BLaER1 (cell line): Measurements from ENCODE around the gene ELP2.
"Not testable (repeated sequence)": the region's sequence is repeated elsewhere in the genome, so short reads cannot be mapped to it uniquely, and the experiment has no call there.

Experiments used
- H3K27ac ChIP-seq: shearing (Covaris generic); formaldehyde crosslinking; 2 replicates; pipeline ENCODE4 v1.8.1; 2022
- H3K27me3 ChIP-seq: shearing (Covaris generic); formaldehyde crosslinking; 2 replicates; pipeline ENCODE4 v1.8.1; 2022
- H3K36me3 ChIP-seq: shearing (Covaris generic); formaldehyde crosslinking; 2 replicates; pipeline ENCODE4 v1.8.1; 2022
- H3K4me1 ChIP-seq: shearing (Covaris generic); formaldehyde crosslinking; 2 replicates; pipeline ENCODE4 v1.8.1; 2022
- H3K4me2 ChIP-seq: shearing (Covaris generic); formaldehyde crosslinking; 2 replicates; pipeline ENCODE4 v1.8.1; 2022
- H3K4me3 ChIP-seq: shearing (Covaris generic); formaldehyde crosslinking; 2 replicates; pipeline ENCODE4 v1.8.1; 2022
- H3K9ac ChIP-seq: shearing (Covaris generic); formaldehyde crosslinking; 2 replicates; pipeline ENCODE4 v1.8.1; 2022
- H3K9me3 ChIP-seq: shearing (Covaris generic); formaldehyde crosslinking; 2 replicates; pipeline ENCODE4 v1.8.1; 2022
- H4K20me1 ChIP-seq: shearing (Covaris generic); formaldehyde crosslinking; 2 replicates; pipeline ENCODE4 v1.8.1; 2022
- Cebpa-rat ChIP-seq: shearing (Covaris generic); IDR thresholded peaks from 2 replicates; pipeline ENCODE4 v1.8.1; 2022

The ELP2 gene

GRCh38 chr18:36153771-36154170 is 24.1 kb downstream of the ELP2 start:
- peaks cover 100% of the 10 kb centered on the region for H3K36me3 ChIP-seq
- no peak overlapping the region for H3K9ac ChIP-seq
- H4K20me1 ChIP-seq, result peaks cover 37% of the 10 kb centered on the region
- H3K4me3 ChIP-seq, result no peak overlapping the region
- no peaks in the 10 kb centered on the region for H3K27me3 ChIP-seq
- peaks cover 9% of the 10 kb centered on the region; the same call in 1 of the 2 replicates for H3K4me1 ChIP-seq
- no peak overlapping the region for H3K27ac ChIP-seq
- TF ChIP-seq Cebpa-rat, result no peak
- H3K9me3 ChIP-seq, result no peaks in the 10 kb centered on the region
- no peak overlapping the region for H3K4me2 ChIP-seq

DNA sequence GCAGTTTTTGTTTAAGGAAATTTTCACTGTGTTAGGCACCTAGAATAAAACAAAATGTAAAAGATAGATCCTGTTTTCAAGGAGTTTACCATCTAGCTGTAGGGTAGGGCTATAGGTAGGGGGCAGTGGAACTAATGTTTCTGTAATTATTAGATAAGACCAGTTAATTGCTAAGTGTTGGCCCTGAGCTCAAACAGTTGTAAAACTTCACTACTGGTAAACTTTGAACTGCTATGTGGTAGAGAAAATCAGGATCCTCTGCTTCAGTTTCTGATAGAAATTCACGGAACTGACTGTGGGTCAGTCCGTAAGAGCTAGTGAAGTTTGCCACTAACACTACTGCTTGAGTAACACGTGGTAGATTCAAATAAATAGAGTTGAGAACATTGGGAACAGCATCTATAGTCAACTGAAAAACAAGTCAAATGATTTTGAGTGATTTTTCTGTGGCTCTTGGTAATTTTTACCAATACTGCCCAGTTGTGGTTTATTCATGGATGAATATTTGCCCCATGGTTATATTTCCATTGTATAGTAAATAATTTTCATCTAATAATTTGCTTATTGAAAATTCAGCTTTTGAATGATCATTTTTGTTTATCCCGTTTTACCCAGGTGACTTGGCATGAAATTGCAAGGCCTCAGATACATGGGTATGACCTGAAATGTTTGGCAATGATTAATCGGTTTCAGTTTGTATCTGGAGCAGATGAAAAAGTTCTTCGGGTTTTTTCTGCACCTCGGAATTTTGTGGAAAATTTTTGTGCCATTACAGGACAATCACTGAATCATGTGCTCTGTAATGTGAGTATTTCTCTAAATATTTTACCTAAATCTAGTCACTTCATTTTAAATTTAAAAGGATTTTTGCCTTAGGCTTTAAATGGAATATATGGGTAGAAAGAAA is 26.4 kb downstream of the ELP2 start:
- Histone ChIP-seq H3K4me3 (no peak overlapping the region), H3K27me3 (no peaks in the 10 kb centered on the region), H3K4me1 (no peaks in the 10 kb centered on the region), H4K20me1 (peaks cover 41% of the 10 kb centered on the region), H3K9me3 (no peaks in the 10 kb centered on the region), H3K36me3 (peaks cover 100% of the 10 kb centered on the region), H3K4me2 (no peak overlapping the region), H3K27ac (no peak overlapping the region), H3K9ac (no peak overlapping the region)
- TF ChIP-seq Cebpa-rat, result no peak

- Histone ChIP-seq H3K27me3 (no peaks in the 10 kb centered on the region), H3K27ac (no peak overlapping the region), H3K4me1 (no peaks in the 10 kb centered on the region), H3K4me3 (no peak overlapping the region), H3K4me2 (no peak overlapping the region), H4K20me1 (peaks cover 40% of the 10 kb centered on the region), H3K36me3 (peaks cover 100% of the 10 kb centered on the region), H3K9ac (no peak overlapping the region), H3K9me3 (no peaks in the 10 kb centered on the region)
- no peak for TF ChIP-seq Cebpa-rat
These were observed 27.7 kb downstream of the ELP2 start for GRCh38 chr18:36157441-36157840.

DNA sequence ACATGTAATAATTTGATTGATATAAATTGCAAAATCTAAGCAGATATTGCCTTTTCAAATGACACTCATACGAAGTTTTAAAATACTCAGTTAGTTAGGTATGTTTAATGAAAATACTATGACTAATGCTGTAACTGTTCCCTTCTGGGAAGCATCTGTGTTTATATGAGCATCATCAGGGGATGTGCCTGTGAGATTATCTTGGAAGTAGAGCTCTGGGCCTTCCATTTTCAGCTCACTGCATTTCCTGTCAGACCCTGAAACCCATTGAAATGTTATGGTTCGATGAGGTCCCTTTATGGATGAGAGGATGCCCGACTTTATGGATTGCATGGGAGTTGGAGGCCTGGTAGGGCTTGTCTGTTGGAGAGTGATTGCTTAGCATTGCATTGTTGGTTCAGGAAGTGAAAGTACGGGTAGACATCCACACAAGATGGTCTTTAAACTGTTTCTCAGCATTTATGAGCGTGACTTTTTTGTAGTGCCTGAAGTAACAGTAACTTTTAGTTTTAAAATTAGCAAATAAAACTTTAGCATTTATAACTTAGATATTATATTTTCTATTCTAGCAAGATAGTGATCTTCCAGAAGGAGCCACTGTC is 28.7 kb downstream of the ELP2 start:
- TF ChIP-seq Cebpa-rat, result no peak
- Histone ChIP-seq H3K27me3 (no peaks in the 10 kb centered on the region), H3K4me2 (no peak overlapping the region), H3K4me1 (no peaks in the 10 kb centered on the region), H4K20me1 (peaks cover 34% of the 10 kb centered on the region), H3K9ac (no peak overlapping the region), H3K27ac (no peak overlapping the region), H3K36me3 (peaks cover 100% of the 10 kb centered on the region), H3K9me3 (no peaks in the 10 kb centered on the region), H3K4me3 (no peak overlapping the region)

- no peak overlapping the region for H3K27ac ChIP-seq
- H3K27me3 ChIP-seq, result no peaks in the 10 kb centered on the region
- no peaks in the 10 kb centered on the region for H3K9me3 ChIP-seq
- TF ChIP-seq Cebpa-rat, result no peak
- H4K20me1 ChIP-seq, result peaks cover 32% of the 10 kb centered on the region
- H3K4me1 ChIP-seq, result no peaks in the 10 kb centered on the region
- H3K4me3 ChIP-seq, result no peak overlapping the region
- peaks cover 100% of the 10 kb centered on the region for H3K36me3 ChIP-seq
- no peak overlapping the region for H3K9ac ChIP-seq
- H3K4me2 ChIP-seq, result no peak overlapping the region
These were observed 31.3 kb downstream of the ELP2 start for GRCh38 chr18:36160959-36161371.

DNA sequence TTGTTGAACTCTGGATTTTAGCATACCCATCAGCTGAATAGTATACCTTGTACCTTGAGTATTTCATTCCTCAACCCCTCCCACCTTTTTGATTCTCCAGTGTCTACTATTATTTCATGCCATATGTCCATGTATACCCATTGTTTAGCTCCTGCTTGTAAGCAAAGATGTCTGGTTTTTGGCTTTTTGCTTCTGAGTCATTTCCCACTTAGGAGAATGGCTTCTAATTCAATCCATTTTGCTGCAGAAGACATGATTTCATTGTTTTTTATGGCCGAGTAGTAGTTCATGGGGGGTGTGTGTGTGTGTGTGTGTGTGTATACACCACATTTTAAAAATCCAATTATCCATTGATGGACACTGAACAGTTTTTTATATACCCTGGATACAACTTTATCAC is 33.3 kb downstream of the ELP2 start:
- Histone ChIP-seq H4K20me1 (peaks cover 24% of the 10 kb centered on the region; the same call in 1 of the 2 replicates), H3K27ac (no peak overlapping the region), H3K9ac (no peak overlapping the region), H3K27me3 (no peaks in the 10 kb centered on the region), H3K4me1 (no peaks in the 10 kb centered on the region), H3K4me3 (no peak overlapping the region), H3K4me2 (no peak overlapping the region), H3K9me3 (no peaks in the 10 kb centered on the region; the same call in 1 of the 2 replicates), H3K36me3 (peaks cover 100% of the 10 kb centered on the region)
- TF ChIP-seq Cebpa-rat, result no peak

GRCh38 chr18:36167692-36168218 is 38.1 kb downstream of the ELP2 start:
- no peak for TF ChIP-seq Cebpa-rat
- Histone ChIP-seq H3K27me3 (no peaks in the 10 kb centered on the region), H3K4me1 (no peaks in the 10 kb centered on the region), H3K27ac (no peak overlapping the region), H3K36me3 (peaks cover 100% of the 10 kb centered on the region), H3K9me3 (no peaks in the 10 kb centered on the region; the same call in 1 of the 2 replicates), H3K4me2 (no peak overlapping the region), H3K9ac (no peak overlapping the region), H4K20me1 (no peaks in the 10 kb centered on the region), H3K4me3 (no peak overlapping the region)

- not testable (repeated sequence) for H3K27ac ChIP-seq, H3K9ac ChIP-seq, H3K4me3 ChIP-seq, H3K9me3 ChIP-seq, H3K4me1 ChIP-seq, H4K20me1 ChIP-seq, H3K27me3 ChIP-seq, H3K4me2 ChIP-seq
- peaks cover 99% of the 10 kb centered on the region for H3K36me3 ChIP-seq
These were observed 38.6 kb downstream of the ELP2 start for GRCh38 chr18:36168296-36168695.

GRCh38 chr18:36169938-36170337 is 40.2 kb downstream of the ELP2 start:
- no peak overlapping the region for H3K4me2 ChIP-seq
- H3K4me3 ChIP-seq, result no peak overlapping the region
- no peaks in the 10 kb centered on the region for H3K27me3 ChIP-seq
- peaks cover 96% of the 10 kb centered on the region for H3K36me3 ChIP-seq
- H4K20me1 ChIP-seq, result no peaks in the 10 kb centered on the region
- no peaks in the 10 kb centered on the region; the same call in 1 of the 2 replicates for H3K9me3 ChIP-seq
- no peak overlapping the region for H3K27ac ChIP-seq
- H3K4me1 ChIP-seq, result no peaks in the 10 kb centered on the region
- no peak overlapping the region for H3K9ac ChIP-seq
- TF ChIP-seq Cebpa-rat, result no peak

GRCh38 chr18:36175481-36175880 is 45.8 kb downstream of the ELP2 start:
- Histone ChIP-seq H3K4me2 (no peak overlapping the region), H3K4me3 (no peak overlapping the region), H3K4me1 (no peaks in the 10 kb centered on the region; the same call in 1 of the 2 replicates), H3K27ac (no peak overlapping the region), H3K9ac (no peak overlapping the region), H3K27me3 (no peaks in the 10 kb centered on the region), H4K20me1 (no peaks in the 10 kb centered on the region), H3K36me3 (peaks cover 73% of the 10 kb centered on the region), H3K9me3 (no peaks in the 10 kb centered on the region)
- TF ChIP-seq Cebpa-rat, result no peak
